Spleen (tissue), 3 donors: Measurements from ENCODE around the gene GBX1.

Source experiments
- POLR2A ChIP-seq, 3 donors: fragments of 450-650 bp; IDR thresholded peaks; one replicate each; pipeline ENCODE4 v1.5.1; 2017; ENCODE audit warnings: antibody characterized with exemption in 3 of 3, mild to moderate bottlenecking in 1 of 3
- POLR2AphosphoS5 ChIP-seq, 3 donors: sonication (generic); formaldehyde crosslinking; IDR thresholded peaks; one replicate each; pipeline ENCODE4 v1.5.1; 2017; ENCODE audit warnings: antibody characterized with exemption in 3 of 3

GRCh38 chr7:151126491-151127137, 40.9 kb downstream of the GBX1 start:
- TF ChIP-seq POLR2AphosphoS5 (IDR thresholded peaks at IDR 0.05), result no peak
- no peak for TF ChIP-seq POLR2A (IDR thresholded peaks at IDR 0.05)
